Prostate gland (tissue), 2 donors: ENCODE data around the gene DLG2. TPM values are rescaled to one million over a fixed set of nuclear protein-coding genes. Genes with fewer than 3 reads are reported as not detected.

Experiments
- DNase-seq: peaks from one replicate; pipeline ENCODE4 v3.0.0-alpha.2; 2019; ENCODE audit warnings: low spot score
- H3K27ac ChIP-seq, 2 donors: fragments of 200-600 bp; sonication (generic); 2 replicates each; pipeline ENCODE4 v1.5.1; 2017 to 2019
- H3K27me3 ChIP-seq: fragments of 200-600 bp; sonication (generic); replicated peaks from 2 replicates; pipeline ENCODE4 v1.5.1; 2019; ENCODE audit not compliant: insufficient read depth
- H3K36me3 ChIP-seq, 2 donors: fragments of 200-600 bp; sonication (generic); 1 replicate in 1 of 2; 2 replicates in 1 of 2; pipeline versions ENCODE4 v1.5.1 to v1.8.1; 2017 to 2019
- H3K4me1 ChIP-seq: fragments of 200-600 bp; sonication (generic); replicated peaks from 2 replicates; pipeline ENCODE4 v1.5.1; 2019
- H3K4me3 ChIP-seq, 2 donors: fragments of 200-600 bp; sonication (generic); 2 replicates each; pipeline ENCODE4 v1.5.1; 2017 to 2019
- H3K9me3 ChIP-seq: fragments of 200-600 bp; sonication (generic); 2 replicates; pipeline ENCODE4 v1.5.1; 2017
- POLR2A ChIP-seq: fragments of 450-650 bp; IDR thresholded peaks from one replicate; pipeline ENCODE4 v1.6.1; 2016; ENCODE audit warnings: antibody characterized with exemption, mild to moderate bottlenecking
- POLR2AphosphoS5 ChIP-seq: sonication (generic); formaldehyde crosslinking; IDR thresholded peaks from one replicate; pipeline ENCODE4 v1.6.1; 2017; ENCODE audit warnings: antibody characterized with exemption
- WGBS: methylation state at CpG from one replicate; pipeline ENCODE4 v1.1.5; 2018; 5-methylcytosine and 5-hydroxymethylcytosine counted together
- intact Hi-C: fragments of 100-400 bp; cut with DNase I; formaldehyde crosslinking; loops from one replicate; pipeline ENCODE4 v1.14.2; 2022
- total RNA-seq, 2 donors: library from RNA; depleted of rRNA; stranded (reverse); fragments of >200 nt; gene quantifications; one replicate each; pipeline ENCODE4 v1.1.0, GENCODE V29; 2016
- TF ChIP-seq, protein P1 (sequence below), 4 experiments: fragments of 200-600 bp in 2 of 4; fragments of 450-650 bp in 2 of 4; sonication (generic) in 2 of 4; IDR thresholded peaks; 1 replicate in 3 of 4; 2 replicates in 1 of 4; pipeline ENCODE4 v1.5.1; 2016 to 2019; ENCODE audit warnings: antibody characterized with exemption in 4 of 4, mild to moderate bottlenecking in 2 of 4, moderate library complexity in 2 of 4

The DLG2 gene
- total RNA-seq, 2 donors from 2014 or later, result 9.8 to 16.2 TPM

DNA sequence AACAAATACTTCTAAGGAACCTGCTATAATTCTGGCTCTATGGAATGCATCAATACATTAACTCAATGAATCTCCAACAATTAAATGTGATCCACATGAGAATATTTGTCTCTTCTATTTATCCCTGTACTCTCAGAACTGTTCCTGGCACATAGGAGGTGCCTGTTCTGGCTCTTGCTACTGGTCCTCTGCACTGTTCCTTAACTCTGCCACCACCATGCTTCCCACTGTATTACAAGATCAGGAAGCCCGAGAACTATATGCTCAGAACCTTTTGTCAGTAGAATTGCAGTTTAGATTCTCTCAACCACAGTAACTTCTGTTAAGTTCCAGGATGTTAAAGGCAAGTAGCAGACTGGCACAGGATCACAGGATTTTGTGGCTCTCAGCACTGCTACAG is 1964.7 kb downstream of the DLG2 start:
- no peak overlapping the region for H3K4me3 ChIP-seq
- intact Hi-C loops, result no loop called here
- H3K9me3 ChIP-seq, result no peaks in the 10 kb centered on the region
- no peaks in the 10 kb centered on the region for H3K27me3 ChIP-seq
- no peaks in the 10 kb centered on the region for H3K36me3 ChIP-seq
- H3K27ac ChIP-seq, result no peak overlapping the region
- 71% methylated on average over 1 of the region's 1 CpG for WGBS
- no peaks in the 10 kb centered on the region for H3K4me1 ChIP-seq
- no peak for TF ChIP-seq POLR2AphosphoS5
- no peak for TF ChIP-seq POLR2A
- TF ChIP-seq, protein P1, sequence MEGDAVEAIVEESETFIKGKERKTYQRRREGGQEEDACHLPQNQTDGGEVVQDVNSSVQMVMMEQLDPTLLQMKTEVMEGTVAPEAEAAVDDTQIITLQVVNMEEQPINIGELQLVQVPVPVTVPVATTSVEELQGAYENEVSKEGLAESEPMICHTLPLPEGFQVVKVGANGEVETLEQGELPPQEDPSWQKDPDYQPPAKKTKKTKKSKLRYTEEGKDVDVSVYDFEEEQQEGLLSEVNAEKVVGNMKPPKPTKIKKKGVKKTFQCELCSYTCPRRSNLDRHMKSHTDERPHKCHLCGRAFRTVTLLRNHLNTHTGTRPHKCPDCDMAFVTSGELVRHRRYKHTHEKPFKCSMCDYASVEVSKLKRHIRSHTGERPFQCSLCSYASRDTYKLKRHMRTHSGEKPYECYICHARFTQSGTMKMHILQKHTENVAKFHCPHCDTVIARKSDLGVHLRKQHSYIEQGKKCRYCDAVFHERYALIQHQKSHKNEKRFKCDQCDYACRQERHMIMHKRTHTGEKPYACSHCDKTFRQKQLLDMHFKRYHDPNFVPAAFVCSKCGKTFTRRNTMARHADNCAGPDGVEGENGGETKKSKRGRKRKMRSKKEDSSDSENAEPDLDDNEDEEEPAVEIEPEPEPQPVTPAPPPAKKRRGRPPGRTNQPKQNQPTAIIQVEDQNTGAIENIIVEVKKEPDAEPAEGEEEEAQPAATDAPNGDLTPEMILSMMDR (IDR thresholded peaks at IDR 0.05), result no peak
- no peak for DNase-seq

DNA sequence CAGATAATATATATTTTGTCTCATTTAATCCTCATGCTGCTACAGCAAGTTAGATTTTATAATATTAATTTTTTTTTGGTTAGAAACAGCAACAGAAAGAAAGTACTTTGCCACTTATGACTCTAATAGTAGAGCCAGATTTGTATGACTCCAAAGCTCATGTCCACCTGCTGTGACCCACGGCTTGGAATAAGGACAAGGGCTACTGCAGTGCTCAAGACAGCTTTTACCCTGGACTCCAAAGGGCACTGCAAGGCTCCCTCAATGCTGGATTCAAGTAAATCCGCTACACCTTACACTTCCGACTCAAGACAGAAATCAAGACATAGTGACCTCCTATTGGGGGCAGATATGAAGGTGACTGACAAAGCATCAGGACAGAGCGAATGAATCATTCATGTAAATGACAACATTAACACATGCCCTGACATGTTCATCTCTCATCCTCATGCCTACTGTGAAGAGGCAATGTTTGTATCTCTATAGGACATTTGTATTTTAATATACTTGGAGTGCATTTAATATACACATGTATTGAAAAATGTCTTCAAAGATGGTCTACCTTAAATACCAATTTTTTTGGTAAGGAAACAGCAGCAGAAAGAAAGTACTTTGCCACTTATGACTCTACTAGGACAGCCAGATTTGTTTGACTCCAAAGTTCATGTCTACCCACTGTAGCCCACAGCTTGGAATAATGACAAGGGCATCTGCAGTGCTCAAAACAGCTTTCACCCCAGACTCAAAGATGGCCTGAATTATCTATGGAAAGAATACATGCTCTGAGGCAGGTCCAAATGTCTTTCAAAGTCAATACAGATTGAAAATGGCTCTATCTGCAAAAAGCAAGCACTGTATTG is 1965.4 kb downstream of the DLG2 start:
- Histone ChIP-seq H3K4me3 (no peak overlapping the region), H3K36me3 (no peaks in the 10 kb centered on the region), H3K27me3 (no peaks in the 10 kb centered on the region), H3K9me3 (no peaks in the 10 kb centered on the region), H3K4me1 (no peaks in the 10 kb centered on the region), H3K27ac (no peak overlapping the region)
- no peak for DNase-seq
- 93% methylated on average over 4 of the region's 4 CpGs for WGBS
- intact Hi-C loops, result no loop called here
- TF ChIP-seq, protein P1 (IDR thresholded peaks at IDR 0.05), result no peak
- no peak for TF ChIP-seq POLR2AphosphoS5
- TF ChIP-seq POLR2A, result no peak

DNA sequence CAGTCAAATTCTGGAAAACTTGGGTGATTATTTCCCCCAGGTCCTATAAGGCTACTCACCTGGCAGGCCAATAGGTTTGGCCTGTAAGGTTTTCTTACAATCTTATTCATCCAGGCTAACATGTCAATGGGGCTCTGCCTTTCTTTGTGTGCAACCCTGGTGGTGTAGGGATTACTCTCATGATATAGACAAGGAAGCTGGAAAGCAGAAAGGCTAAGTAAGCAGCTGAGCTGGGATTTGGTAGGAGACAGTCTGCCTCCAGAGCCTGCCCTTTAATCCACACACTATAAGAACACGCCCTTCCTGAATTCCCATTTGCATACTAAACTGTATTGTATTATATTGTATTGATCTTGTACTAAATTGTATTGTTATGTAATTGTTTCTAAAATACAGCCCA is 1967.7 kb downstream of the DLG2 start:
- Histone ChIP-seq H3K4me3 (no peak overlapping the region), H3K4me1 (no peaks in the 10 kb centered on the region), H3K27me3 (no peaks in the 10 kb centered on the region), H3K9me3 (no peaks in the 10 kb centered on the region), H3K27ac (no peak overlapping the region), H3K36me3 (no peaks in the 10 kb centered on the region)
- TF ChIP-seq, protein P1 (IDR thresholded peaks at IDR 0.05), result no peak
- no peak for TF ChIP-seq POLR2AphosphoS5
- no peak for TF ChIP-seq POLR2A
- intact Hi-C loops, result no loop called here
- no peak for DNase-seq
- 91% methylated on average over 1 of the region's 1 CpG for WGBS

DNA sequence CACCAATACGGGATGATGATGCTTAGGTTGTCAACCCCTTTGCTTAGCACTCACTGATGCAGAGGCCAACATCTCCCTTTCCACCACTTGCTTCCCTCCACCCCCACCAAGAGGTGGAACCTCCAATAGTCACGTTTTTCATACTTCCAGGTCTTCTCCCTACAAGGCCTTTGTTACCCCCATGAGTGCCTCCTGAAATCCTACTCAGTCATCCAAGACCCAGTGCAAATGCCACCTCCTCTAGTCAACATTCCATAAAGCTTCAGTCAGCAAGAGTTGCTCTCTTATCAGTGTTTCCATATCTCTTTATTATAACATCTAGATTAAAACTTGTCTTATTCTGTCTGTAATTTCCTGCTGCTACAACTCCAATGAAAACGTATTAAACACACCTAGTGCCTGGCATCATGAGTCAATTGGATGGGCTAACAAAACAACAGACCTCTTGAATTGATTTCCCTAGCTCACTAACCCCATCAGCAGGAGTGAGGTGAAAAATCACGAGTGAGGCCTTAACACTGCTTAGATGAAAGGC is 1970.3 kb downstream of the DLG2 start:
- DNase-seq, result no peak
- Histone ChIP-seq H3K27ac (no peak overlapping the region), H3K9me3 (no peaks in the 10 kb centered on the region), H3K36me3 (no peaks in the 10 kb centered on the region), H3K27me3 (no peaks in the 10 kb centered on the region), H3K4me3 (no peak overlapping the region), H3K4me1 (no peaks in the 10 kb centered on the region)
- WGBS, result 77% methylated on average over 4 of the region's 4 CpGs
- TF ChIP-seq POLR2AphosphoS5, result no peak
- TF ChIP-seq, protein P1 (IDR thresholded peaks at IDR 0.05), result no peak
- no peak for TF ChIP-seq POLR2A
- intact Hi-C loops, result no loop called here

DNA sequence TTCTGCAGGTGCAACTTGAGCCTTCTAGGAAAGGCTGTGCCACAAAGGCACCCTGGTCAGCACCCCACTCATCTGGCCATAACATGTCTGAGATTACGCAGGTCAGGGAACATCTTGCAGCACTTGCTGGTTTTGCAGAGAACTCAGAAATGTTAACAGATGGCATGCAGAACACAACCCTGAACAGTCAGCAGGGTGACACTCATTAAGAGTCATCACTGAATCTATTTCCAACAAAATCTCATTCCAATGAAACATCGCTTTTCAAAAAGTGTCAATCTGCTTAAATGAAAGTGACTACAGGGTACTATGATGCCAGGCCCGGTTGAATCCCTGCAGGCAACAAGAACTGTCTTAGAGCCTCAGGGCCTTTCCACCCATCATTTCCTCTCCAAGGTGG is 1971.2 kb downstream of the DLG2 start:
- TF ChIP-seq POLR2A (no peak), POLR2AphosphoS5 (no peak)
- TF ChIP-seq, protein P1 (IDR thresholded peaks at IDR 0.05), result no peak
- Histone ChIP-seq H3K36me3 (no peaks in the 10 kb centered on the region), H3K4me1 (no peaks in the 10 kb centered on the region), H3K9me3 (no peaks in the 10 kb centered on the region), H3K27me3 (no peaks in the 10 kb centered on the region), H3K27ac (no peak overlapping the region), H3K4me3 (no peak overlapping the region)
- intact Hi-C loops, result no loop called here
- DNase-seq, result no peak
- WGBS, result 94% methylated on average over 3 of the region's 3 CpGs
